CD4-positive, alpha-beta T cell treated with Interleukin-21 for 1 hour (primary cell): ENCODE results near the gene KSR1.

Source experiments
- DNase-seq: peaks from one replicate; pipeline ENCODE4 v3.0.0-alpha.2; 2020

KSR1 gene

GRCh38 chr17:27597783-27598320 lies 141.6 kb downstream of the KSR1 start:
- DNase-seq = no peak

GRCh38 chr17:27598337-27599050 lies 142.2 kb downstream of the KSR1 start:
- DNase-seq = no peak

- no peak for DNase-seq
Measured at GRCh38 chr17:27600471-27600870, 144.2 kb downstream of the KSR1 start.

GRCh38 chr17:27601069-27601974 lies 145.1 kb downstream of the KSR1 start:
- DNase-seq = peak; percentile 80

- no peak for DNase-seq
Measured at GRCh38 chr17:27601975-27602302, 145.7 kb downstream of the KSR1 start.

GRCh38 chr17:27602721-27603420 lies 146.6 kb downstream of the KSR1 start:
- DNase-seq = peak; percentile 72

GRCh38 chr17:27603421-27603770 lies 147.1 kb downstream of the KSR1 start:
- DNase-seq = no peak

GRCh38 chr17:27603880-27604794 lies 147.9 kb downstream of the KSR1 start:
- DNase-seq = no peak

- DNase-seq = no peak
Measured at GRCh38 chr17:27605409-27605808, 149.2 kb downstream of the KSR1 start.

- no peak for DNase-seq
Measured at GRCh38 chr17:27607521-27608091, 151.4 kb downstream of the KSR1 start.

GRCh38 chr17:27608328-27609230 lies 152.3 kb downstream of the KSR1 start:
- DNase-seq = no peak

GRCh38 chr17:27609611-27610303 lies 153.5 kb downstream of the KSR1 start:
- DNase-seq = peak; percentile 25

- DNase-seq = no peak
Measured at GRCh38 chr17:27610304-27610677, 154.0 kb downstream of the KSR1 start.

- DNase-seq = no peak
Measured at GRCh38 chr17:27612160-27612770, 156.0 kb downstream of the KSR1 start.

GRCh38 chr17:27613433-27613832 lies 157.2 kb downstream of the KSR1 start:
- DNase-seq = no peak

GRCh38 chr17:27615121-27615520 lies 158.9 kb downstream of the KSR1 start:
- DNase-seq = no peak

GRCh38 chr17:27616414-27616813 lies 160.2 kb downstream of the KSR1 start:
- no peak for DNase-seq

GRCh38 chr17:27618417-27618816 lies 162.2 kb downstream of the KSR1 start:
- no peak for DNase-seq

- no peak for DNase-seq
Measured at GRCh38 chr17:27620721-27621120, 164.5 kb downstream of the KSR1 start.

- no peak for DNase-seq
Measured at GRCh38 chr17:27621536-27621935, 165.3 kb downstream of the KSR1 start.
